Glutamatergic neuron (in vitro differentiated cells): ENCODE results near the gene TMEM184A. TPM values are rescaled to one million over a fixed set of nuclear protein-coding genes. Genes with fewer than 3 reads are reported as not detected.

ENCODE experiments used
- DNase-seq: peaks from one replicate; pipeline ENCODE4 v3.0.0; 2022
- H3K27ac Mint-ChIP-seq: one replicate; pipeline ENCODE4 v1.8.0; 2020; ENCODE audit warnings: mild to moderate bottlenecking, mixed read lengths, inconsistent platforms; ENCODE audit not compliant: unreplicated experiment
- H3K27me3 Mint-ChIP-seq: one replicate; pipeline ENCODE4 v1.8.0; 2020; ENCODE audit warnings: mild to moderate bottlenecking, moderate library complexity, mixed read lengths, inconsistent platforms; ENCODE audit not compliant: unreplicated experiment
- H3K36me3 Mint-ChIP-seq: one replicate; pipeline ENCODE4 v1.8.0; 2020; ENCODE audit warnings: mild to moderate bottlenecking, mixed read lengths, inconsistent platforms; ENCODE audit not compliant: unreplicated experiment
- H3K4me1 Mint-ChIP-seq: one replicate; pipeline ENCODE4 v1.8.0; 2020; ENCODE audit warnings: mild to moderate bottlenecking, low read depth, mixed read lengths, inconsistent platforms; ENCODE audit not compliant: unreplicated experiment
- H3K4me3 Mint-ChIP-seq: one replicate; pipeline ENCODE4 v1.8.0; 2020; ENCODE audit warnings: mild to moderate bottlenecking, mixed read lengths, inconsistent platforms; ENCODE audit not compliant: unreplicated experiment
- H3K9me3 Mint-ChIP-seq: one replicate; pipeline ENCODE4 v1.8.0; 2020; ENCODE audit warnings: mild to moderate bottlenecking, moderate library complexity, mixed read lengths, inconsistent platforms; ENCODE audit not compliant: unreplicated experiment
- total RNA-seq: library from RNA; stranded (reverse); fragmentation: NEBNext Ultra II Directional; extraction: Animal tissue kit (Norgen Biotek cat#: 25700); gene quantifications from one replicate; pipeline ENCODE4 v1.2.1, GENCODE V29; 2021; ENCODE audit not compliant: unreplicated experiment
- TF ChIP-seq, protein P1 (sequence below): fragments of 200-600 bp; sonication (generic); IDR thresholded peaks from one replicate; pipeline ENCODE4 v1.5.0; 2021; ENCODE audit not compliant: partially characterized antibody, unreplicated experiment

TMEM184A gene
- total RNA-seq, 1 donor from 2014 or later, result 20.7 TPM

DNA sequence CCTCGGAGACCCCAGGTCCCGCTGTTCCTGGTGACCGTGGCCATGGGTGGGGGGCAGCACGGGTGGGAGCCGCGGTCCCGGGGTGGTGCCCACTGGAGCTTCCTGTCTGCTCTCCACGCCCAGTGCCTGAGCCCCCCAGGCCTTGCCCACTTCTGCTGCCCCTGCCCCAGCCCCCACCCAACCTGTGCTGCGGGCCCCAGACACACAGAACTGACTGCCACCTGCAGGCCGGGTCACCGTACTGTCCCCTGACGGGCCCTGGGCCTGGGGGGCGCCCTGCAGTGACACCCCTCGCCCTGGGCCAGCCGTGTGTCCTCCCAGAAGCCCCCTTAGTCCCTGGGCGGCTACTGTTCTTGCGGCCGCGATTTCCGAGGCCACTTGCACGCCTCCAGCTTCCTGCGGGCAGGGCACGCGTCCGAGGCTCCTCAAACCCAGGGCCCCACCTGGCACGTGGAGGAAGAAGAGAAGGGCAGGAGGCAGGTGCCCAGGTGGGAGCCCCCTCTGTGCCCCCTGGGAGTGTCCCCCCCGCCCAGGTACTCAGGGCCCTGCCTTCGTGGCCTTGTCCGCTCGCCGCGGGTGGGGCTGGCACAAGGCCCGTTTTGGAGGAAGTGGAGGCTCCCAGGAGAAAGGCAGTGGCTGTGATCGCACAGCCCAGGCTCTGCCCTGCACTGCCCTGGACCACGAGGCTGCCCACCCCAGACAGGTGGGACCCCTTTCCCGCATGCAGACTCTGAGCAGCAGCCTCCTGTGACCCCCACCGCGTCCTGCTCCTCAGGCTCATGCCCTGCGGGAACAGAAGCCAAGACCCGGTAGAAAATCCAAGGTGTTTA is 10.4 kb downstream of the TMEM184A start:
- H3K4me1 Mint-ChIP-seq, result peaks cover 6% of the 10 kb centered on the region
- no peak for DNase-seq
- peaks cover 4% of the 10 kb centered on the region for H3K9me3 Mint-ChIP-seq
- H3K36me3 Mint-ChIP-seq, result no peaks in the 10 kb centered on the region
- no peak overlapping the region for H3K27ac Mint-ChIP-seq
- no peak overlapping the region for H3K4me3 Mint-ChIP-seq
- TF ChIP-seq, protein P1, sequence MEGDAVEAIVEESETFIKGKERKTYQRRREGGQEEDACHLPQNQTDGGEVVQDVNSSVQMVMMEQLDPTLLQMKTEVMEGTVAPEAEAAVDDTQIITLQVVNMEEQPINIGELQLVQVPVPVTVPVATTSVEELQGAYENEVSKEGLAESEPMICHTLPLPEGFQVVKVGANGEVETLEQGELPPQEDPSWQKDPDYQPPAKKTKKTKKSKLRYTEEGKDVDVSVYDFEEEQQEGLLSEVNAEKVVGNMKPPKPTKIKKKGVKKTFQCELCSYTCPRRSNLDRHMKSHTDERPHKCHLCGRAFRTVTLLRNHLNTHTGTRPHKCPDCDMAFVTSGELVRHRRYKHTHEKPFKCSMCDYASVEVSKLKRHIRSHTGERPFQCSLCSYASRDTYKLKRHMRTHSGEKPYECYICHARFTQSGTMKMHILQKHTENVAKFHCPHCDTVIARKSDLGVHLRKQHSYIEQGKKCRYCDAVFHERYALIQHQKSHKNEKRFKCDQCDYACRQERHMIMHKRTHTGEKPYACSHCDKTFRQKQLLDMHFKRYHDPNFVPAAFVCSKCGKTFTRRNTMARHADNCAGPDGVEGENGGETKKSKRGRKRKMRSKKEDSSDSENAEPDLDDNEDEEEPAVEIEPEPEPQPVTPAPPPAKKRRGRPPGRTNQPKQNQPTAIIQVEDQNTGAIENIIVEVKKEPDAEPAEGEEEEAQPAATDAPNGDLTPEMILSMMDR, result no peak
- no peaks in the 10 kb centered on the region for H3K27me3 Mint-ChIP-seq

DNA sequence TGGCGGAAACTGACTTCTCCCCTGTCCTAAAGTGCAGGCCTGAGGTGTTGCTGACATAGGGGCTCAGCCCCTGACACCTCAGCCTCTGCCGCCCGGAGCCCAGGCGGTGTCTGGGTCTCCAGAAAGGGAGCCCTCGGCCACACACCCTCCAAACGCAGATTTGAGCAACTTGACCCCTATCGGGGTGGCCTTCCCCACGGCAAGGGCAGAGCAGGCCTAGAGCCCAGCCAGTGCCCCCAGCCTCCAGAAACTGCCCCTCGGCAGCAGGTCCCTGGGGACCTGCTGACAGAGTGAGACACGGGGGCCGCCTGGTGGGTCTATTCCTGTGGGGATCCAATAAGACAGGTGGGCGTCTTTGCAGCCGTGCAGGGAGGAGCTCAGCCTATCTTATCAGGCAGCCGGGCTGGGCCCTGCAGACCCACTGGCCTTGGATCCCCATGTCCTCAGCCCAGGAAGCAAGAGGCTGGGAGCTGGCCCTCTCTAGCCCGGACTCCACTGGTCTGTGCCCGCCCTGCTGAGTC is 11.0 kb downstream of the TMEM184A start:
- H3K36me3 Mint-ChIP-seq, result no peaks in the 10 kb centered on the region

DNA sequence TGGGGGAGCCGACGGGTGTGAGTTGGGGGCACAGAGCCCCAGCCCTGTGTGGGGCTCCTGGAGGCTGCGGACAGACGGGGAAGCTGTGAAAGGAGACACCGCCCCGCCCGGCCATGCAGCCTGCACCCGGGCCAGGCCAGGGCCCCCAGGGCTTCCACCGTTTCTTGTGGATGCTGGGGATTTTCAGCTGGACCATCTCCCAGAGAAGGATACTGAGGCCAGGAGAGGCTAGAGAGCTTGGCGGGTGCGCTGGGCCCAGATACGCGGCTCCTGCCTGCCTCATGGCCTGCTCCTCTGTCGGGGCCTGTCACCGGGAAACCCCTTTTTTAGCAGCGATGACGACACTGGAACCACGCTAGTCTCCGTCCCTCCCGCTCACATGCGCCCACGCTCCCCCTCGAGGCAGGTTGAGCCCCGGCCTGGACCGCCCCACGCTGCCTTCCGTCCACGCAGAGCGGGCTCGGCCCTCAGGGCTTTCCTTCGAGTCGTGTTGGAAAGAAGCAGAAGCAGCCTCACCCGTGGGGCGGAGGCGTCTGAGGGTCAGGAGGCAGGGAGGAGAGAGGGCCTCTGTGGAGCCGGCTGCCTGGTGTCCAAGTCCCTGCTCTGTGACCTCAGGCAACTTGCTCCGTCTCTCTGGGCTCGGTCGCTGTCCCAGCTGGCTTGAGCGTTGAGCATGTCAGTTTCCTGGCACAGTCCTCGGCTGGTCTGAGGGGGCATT is 11.7 kb downstream of the TMEM184A start:
- Mint-ChIP-seq H3K9me3 (peaks cover 4% of the 10 kb centered on the region), H3K4me3 (no peak overlapping the region), H3K27ac (no peak overlapping the region), H3K27me3 (no peaks in the 10 kb centered on the region), H3K36me3 (no peaks in the 10 kb centered on the region), H3K4me1 (peaks cover 6% of the 10 kb centered on the region)
- TF ChIP-seq, protein P1, result no peak
- DNase-seq, result no peak

More for the DNA sequence above, 11.0 kb downstream of the TMEM184A start:
- TF ChIP-seq, protein P1, result no peak
- no peak for DNase-seq
- no peak overlapping the region for H3K4me3 Mint-ChIP-seq
- peaks cover 4% of the 10 kb centered on the region for H3K9me3 Mint-ChIP-seq
- no peak overlapping the region for H3K27ac Mint-ChIP-seq
- H3K27me3 Mint-ChIP-seq, result no peaks in the 10 kb centered on the region
- peaks cover 6% of the 10 kb centered on the region for H3K4me1 Mint-ChIP-seq

DNA sequence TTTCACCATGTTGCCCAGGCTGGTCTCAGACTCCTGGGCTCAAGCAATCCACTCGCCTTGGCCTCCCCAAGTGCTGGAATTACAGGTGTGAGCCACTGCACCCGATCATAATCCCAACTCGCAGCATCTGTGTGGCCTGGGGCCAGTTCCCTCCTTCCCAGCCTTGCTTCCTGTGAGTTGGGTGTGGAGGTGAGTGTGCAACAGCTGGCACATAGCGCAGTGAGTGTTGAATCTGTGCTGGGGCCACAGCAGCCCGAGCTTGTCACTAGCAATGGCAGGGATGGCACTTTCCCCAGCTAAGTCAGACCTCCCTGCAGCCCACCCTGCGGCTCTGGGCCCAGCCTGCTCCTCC is 12.2 kb downstream of the TMEM184A start:
- Mint-ChIP-seq H3K36me3 (no peaks in the 10 kb centered on the region), H3K4me1 (peaks cover 6% of the 10 kb centered on the region), H3K9me3 (peaks cover 4% of the 10 kb centered on the region), H3K27ac (no peak overlapping the region), H3K27me3 (no peaks in the 10 kb centered on the region), H3K4me3 (no peak overlapping the region)
- TF ChIP-seq, protein P1, result no peak
- no peak for DNase-seq
